HepG2 (cell line): Measurements from ENCODE around the gene TSPAN9. TPM values are rescaled to one million over a fixed set of nuclear protein-coding genes. Genes with fewer than 3 reads are reported as not detected.
A peak's percentile ranks its signal among the peaks of the same experiment; 100 is the strongest.

Experiments
- BRCA1 ChIP-seq: sonication (generic); formaldehyde crosslinking; IDR thresholded peaks from 2 replicates; pipeline ENCODE4 v1.4.0; 2020; ENCODE audit warnings: missing genetic modification reagents
- FOXK2 ChIP-seq: fragments of 450-650 bp; IDR thresholded peaks from 2 replicates; pipeline ENCODE4 v1.6.1; 2016
- FOXP1 ChIP-seq, 2 experiments: fragments of 450-650 bp in 1 of 2; IDR thresholded peaks; 2 replicates each; pipeline ENCODE4 v1.6.1; 2017 to 2018; ENCODE audit warnings: antibody characterized with exemption in 1 of 2
- GZF1 ChIP-seq: sonication (generic); formaldehyde crosslinking; IDR thresholded peaks from 2 replicates; pipeline ENCODE4 v1.5.1; 2020; ENCODE audit warnings: mild to moderate bottlenecking, missing genetic modification reagents
- HNRNPLL ChIP-seq: fragments of 200-400 bp; formaldehyde crosslinking; IDR thresholded peaks from 2 replicates; pipeline ENCODE4 v1.6.1; 2017; ENCODE audit warnings: mild to moderate bottlenecking, low read depth, low read length; ENCODE audit not compliant: poor library complexity, severe bottlenecking
- KDM1A ChIP-seq: IDR thresholded peaks from 2 replicates; pipeline ENCODE4 v1.6.1; 2016; ENCODE audit warnings: missing compliant biosample characterization
- KLF15 ChIP-seq: sonication (generic); formaldehyde crosslinking; IDR thresholded peaks from 2 replicates; pipeline ENCODE4 v1.8.1; 2023; ENCODE audit warnings: borderline replicate concordance, mild to moderate bottlenecking, inconsistent platforms, missing genetic modification reagents, mixed read lengths
- MAF1 ChIP-seq: sonication (generic); formaldehyde crosslinking; IDR thresholded peaks from 2 replicates; pipeline ENCODE4 v1.5.0; 2020; ENCODE audit warnings: missing genetic modification reagents, borderline replicate concordance
- MEIS2 ChIP-seq: sonication (generic); formaldehyde crosslinking; IDR thresholded peaks from 2 replicates; pipeline ENCODE4 v1.9.0; 2021; ENCODE audit warnings: mild to moderate bottlenecking, missing genetic modification reagents
- MIER2 ChIP-seq: IDR thresholded peaks from 2 replicates; pipeline ENCODE4 v1.6.1; 2016; ENCODE audit warnings: missing biosample characterization, missing genetic modification reagents
- MTF1 ChIP-seq: sonication (generic); formaldehyde crosslinking; IDR thresholded peaks from 2 replicates; pipeline ENCODE4 v1.5.0; 2020; ENCODE audit warnings: missing genetic modification reagents
- NKX3-1 ChIP-seq: sonication (generic); formaldehyde crosslinking; IDR thresholded peaks from 2 replicates; pipeline ENCODE4 v1.5.0; 2020; ENCODE audit warnings: missing genetic modification reagents
- RARA ChIP-seq: IDR thresholded peaks from 2 replicates; pipeline ENCODE4 v1.6.1; 2016; ENCODE audit warnings: missing genetic modification reagents, missing compliant biosample characterization
- RBAK ChIP-seq: sonication (generic); formaldehyde crosslinking; IDR thresholded peaks from 2 replicates; pipeline ENCODE4 v1.5.1; 2020; ENCODE audit warnings: mild to moderate bottlenecking, missing genetic modification reagents
- RELA ChIP-seq: sonication (generic); formaldehyde crosslinking; IDR thresholded peaks from 2 replicates; pipeline ENCODE4 v1.4.0; 2020; ENCODE audit warnings: missing genetic modification reagents
- SCMH1 ChIP-seq: sonication (generic); formaldehyde crosslinking; IDR thresholded peaks from 2 replicates; pipeline ENCODE4 v1.9.0; 2021; ENCODE audit warnings: missing genetic modification reagents, mild to moderate bottlenecking, borderline replicate concordance
- ZBTB7B ChIP-seq: sonication (generic); formaldehyde crosslinking; IDR thresholded peaks from 2 replicates; pipeline ENCODE4 v1.4.0; 2020; ENCODE audit warnings: missing genetic modification reagents
- polyA plus RNA-seq, 8 experiments: library from polyadenylated mRNA; depleted of rRNA in 3 of 8; stranded (reverse) in 7 of 8; unstranded in 1 of 8; fragments of >200 nt; fragmentation: Illumina TruSeq in 4 of 8; extraction: Trizol in 4 of 8; gene quantifications; 2 replicates each; pipeline versions ENCODE4 v1.2.1 to v1.2.3, GENCODE V29; 2011 to 2016; ENCODE audit warnings: low read depth in 4 of 8, missing spikeins in 1 of 8, mixed read lengths in 1 of 8; ENCODE audit not compliant: insufficient read depth in 1 of 8
- total RNA-seq, 5 experiments: library from RNA; depleted of rRNA; stranded (reverse); fragments of >200 nt; fragmentation: Illumina TruSeq; extraction: Trizol; gene quantifications; 2 replicates each; pipeline ENCODE4 v1.2.3, GENCODE V29; 2016; ENCODE audit warnings: low read depth in 1 of 5
- TF ChIP-seq, protein P1 (sequence below): sonication (generic); formaldehyde crosslinking; conservative IDR thresholded peaks from 2 replicates; pipeline ENCODE4 v1.4.0; 2020; ENCODE audit warnings: mild to moderate bottlenecking, missing genetic modification reagents, moderate library complexity
- TF ChIP-seq, protein P2 (sequence below): IDR thresholded peaks from 2 replicates; pipeline ENCODE4 v1.6.1; 2016; ENCODE audit warnings: missing genetic modification reagents, missing compliant biosample characterization
- TF ChIP-seq, protein P3 (sequence below): sonication (generic); formaldehyde crosslinking; IDR thresholded peaks from 2 replicates; pipeline ENCODE4 v1.5.1; 2020; ENCODE audit warnings: mild to moderate bottlenecking, moderate library complexity, missing genetic modification reagents
- TF ChIP-seq, protein P4 (sequence below): sonication (generic); formaldehyde crosslinking; IDR thresholded peaks from 2 replicates; pipeline ENCODE4 v1.8.0; 2022; ENCODE audit warnings: missing genetic modification reagents, mild to moderate bottlenecking, moderate library complexity, borderline replicate concordance
- TF ChIP-seq, protein P5 (sequence below): sonication (generic); formaldehyde crosslinking; IDR thresholded peaks from 2 replicates; pipeline ENCODE4 v1.5.0; 2020; ENCODE audit warnings: missing genetic modification reagents

The TSPAN9 gene
- total and polyA plus RNA-seq, 2 of the 13 experiments (the other 11 are each of a cell fraction or from before 2014, with no cell fraction given), result 18.1 to 42.3 TPM

DNA sequence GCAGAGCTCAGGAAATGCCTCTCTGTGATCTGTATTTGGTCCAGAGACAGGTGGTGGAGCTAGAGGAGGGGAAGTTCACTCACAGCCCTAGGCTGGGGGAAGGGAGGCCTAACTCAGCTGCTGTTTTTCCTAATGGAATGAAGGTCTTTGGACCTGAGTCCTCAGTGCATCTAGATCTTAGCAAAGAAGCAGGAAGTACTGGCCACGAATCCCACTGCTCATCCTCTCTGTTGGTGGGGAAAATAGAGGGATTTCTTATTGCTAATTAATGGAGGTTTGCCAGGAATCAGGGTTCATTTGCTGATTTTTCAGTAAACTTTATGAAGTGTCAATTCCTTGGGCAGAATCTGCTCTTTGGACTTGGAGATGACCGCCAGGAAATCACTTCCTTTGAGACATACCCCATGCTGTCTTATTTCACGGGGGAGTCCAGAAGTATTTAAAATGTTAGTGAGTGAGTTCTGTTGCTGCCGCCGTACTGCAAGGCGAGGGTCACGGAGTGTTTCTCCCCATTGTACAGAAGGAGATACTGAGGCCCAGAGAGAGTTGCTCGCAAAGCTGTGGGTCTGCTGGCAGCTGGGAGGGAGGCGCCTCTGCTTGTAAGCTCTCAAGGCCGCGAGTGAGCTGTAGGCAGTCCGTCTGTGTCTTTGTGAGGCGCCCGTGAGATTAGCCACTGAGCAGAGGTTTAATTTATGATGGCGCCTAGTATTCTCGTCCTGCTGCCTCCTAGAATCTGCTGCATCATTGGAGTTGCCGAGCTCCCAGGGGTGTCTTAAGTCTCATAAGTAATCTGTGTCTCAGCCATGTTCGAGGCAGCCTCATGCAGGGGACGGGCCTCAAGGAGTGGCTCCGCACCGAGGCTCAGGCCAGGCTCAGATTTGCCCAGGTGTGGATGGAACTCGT lies 88.2 kb downstream of the TSPAN9 start (continued):
- TF ChIP-seq, protein P1, sequence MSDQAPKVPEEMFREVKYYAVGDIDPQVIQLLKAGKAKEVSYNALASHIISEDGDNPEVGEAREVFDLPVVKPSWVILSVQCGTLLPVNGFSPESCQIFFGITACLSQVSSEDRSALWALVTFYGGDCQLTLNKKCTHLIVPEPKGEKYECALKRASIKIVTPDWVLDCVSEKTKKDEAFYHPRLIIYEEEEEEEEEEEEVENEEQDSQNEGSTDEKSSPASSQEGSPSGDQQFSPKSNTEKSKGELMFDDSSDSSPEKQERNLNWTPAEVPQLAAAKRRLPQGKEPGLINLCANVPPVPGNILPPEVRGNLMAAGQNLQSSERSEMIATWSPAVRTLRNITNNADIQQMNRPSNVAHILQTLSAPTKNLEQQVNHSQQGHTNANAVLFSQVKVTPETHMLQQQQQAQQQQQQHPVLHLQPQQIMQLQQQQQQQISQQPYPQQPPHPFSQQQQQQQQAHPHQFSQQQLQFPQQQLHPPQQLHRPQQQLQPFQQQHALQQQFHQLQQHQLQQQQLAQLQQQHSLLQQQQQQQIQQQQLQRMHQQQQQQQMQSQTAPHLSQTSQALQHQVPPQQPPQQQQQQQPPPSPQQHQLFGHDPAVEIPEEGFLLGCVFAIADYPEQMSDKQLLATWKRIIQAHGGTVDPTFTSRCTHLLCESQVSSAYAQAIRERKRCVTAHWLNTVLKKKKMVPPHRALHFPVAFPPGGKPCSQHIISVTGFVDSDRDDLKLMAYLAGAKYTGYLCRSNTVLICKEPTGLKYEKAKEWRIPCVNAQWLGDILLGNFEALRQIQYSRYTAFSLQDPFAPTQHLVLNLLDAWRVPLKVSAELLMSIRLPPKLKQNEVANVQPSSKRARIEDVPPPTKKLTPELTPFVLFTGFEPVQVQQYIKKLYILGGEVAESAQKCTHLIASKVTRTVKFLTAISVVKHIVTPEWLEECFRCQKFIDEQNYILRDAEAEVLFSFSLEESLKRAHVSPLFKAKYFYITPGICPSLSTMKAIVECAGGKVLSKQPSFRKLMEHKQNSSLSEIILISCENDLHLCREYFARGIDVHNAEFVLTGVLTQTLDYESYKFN, result peak; percentile 96
- TF ChIP-seq KDM1A (peak; percentile 50; the same call in 1 of the 2 replicates), RBAK (CRISPR knock-in tag) (no peak), SCMH1 (CRISPR knock-in tag) (no peak), ZBTB7B (CRISPR knock-in tag) (no peak), RELA (CRISPR knock-in tag) (no peak), MEIS2 (CRISPR knock-in tag) (0 out of 2 replicates have a peak, but pooled peaks have one; percentile 62), BRCA1 (CRISPR knock-in tag) (no peak), GZF1 (no peak), MIER2 (CRISPR knock-in tag) (peak; percentile 72; the same call in 1 of the 2 replicates), MTF1 (no peak), HNRNPLL (no peak), NKX3-1 (CRISPR knock-in tag) (no peak), RARA (CRISPR knock-in tag) (peak; percentile 58), KLF15 (CRISPR knock-in tag) (no peak), MAF1 (CRISPR knock-in tag) (no peak), FOXK2 (no peak), FOXP1 (IDR thresholded peaks at IDR 0.05) (no peak), FOXP1 (CRISPR knock-in tag; IDR thresholded peaks at IDR 0.05) (peak; percentile 37; the same call in 1 of the 2 replicates)
- TF ChIP-seq, protein P2, sequence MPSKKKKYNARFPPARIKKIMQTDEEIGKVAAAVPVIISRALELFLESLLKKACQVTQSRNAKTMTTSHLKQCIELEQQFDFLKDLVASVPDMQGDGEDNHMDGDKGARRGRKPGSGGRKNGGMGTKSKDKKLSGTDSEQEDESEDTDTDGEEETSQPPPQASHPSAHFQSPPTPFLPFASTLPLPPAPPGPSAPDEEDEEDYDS (CRISPR knock-in tag), result no peak
- TF ChIP-seq, protein P3, sequence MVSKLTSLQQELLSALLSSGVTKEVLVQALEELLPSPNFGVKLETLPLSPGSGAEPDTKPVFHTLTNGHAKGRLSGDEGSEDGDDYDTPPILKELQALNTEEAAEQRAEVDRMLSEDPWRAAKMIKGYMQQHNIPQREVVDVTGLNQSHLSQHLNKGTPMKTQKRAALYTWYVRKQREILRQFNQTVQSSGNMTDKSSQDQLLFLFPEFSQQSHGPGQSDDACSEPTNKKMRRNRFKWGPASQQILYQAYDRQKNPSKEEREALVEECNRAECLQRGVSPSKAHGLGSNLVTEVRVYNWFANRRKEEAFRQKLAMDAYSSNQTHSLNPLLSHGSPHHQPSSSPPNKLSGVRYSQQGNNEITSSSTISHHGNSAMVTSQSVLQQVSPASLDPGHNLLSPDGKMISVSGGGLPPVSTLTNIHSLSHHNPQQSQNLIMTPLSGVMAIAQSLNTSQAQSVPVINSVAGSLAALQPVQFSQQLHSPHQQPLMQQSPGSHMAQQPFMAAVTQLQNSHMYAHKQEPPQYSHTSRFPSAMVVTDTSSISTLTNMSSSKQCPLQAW, result peak; percentile 43; the same call in 1 of the 2 replicates
- TF ChIP-seq, protein P4, sequence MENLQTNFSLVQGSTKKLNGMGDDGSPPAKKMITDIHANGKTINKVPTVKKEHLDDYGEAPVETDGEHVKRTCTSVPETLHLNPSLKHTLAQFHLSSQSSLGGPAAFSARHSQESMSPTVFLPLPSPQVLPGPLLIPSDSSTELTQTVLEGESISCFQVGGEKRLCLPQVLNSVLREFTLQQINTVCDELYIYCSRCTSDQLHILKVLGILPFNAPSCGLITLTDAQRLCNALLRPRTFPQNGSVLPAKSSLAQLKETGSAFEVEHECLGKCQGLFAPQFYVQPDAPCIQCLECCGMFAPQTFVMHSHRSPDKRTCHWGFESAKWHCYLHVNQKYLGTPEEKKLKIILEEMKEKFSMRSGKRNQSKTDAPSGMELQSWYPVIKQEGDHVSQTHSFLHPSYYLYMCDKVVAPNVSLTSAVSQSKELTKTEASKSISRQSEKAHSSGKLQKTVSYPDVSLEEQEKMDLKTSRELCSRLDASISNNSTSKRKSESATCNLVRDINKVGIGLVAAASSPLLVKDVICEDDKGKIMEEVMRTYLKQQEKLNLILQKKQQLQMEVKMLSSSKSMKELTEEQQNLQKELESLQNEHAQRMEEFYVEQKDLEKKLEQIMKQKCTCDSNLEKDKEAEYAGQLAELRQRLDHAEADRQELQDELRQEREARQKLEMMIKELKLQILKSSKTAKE (CRISPR knock-in tag), result no peak
- TF ChIP-seq, protein P5, sequence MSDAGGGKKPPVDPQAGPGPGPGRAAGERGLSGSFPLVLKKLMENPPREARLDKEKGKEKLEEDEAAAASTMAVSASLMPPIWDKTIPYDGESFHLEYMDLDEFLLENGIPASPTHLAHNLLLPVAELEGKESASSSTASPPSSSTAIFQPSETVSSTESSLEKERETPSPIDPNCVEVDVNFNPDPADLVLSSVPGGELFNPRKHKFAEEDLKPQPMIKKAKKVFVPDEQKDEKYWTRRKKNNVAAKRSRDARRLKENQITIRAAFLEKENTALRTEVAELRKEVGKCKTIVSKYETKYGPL (CRISPR knock-in tag), result no peak
